ENCODE measurements around the gene COPE. TPM values are rescaled to one million over a fixed set of nuclear protein-coding genes. Genes with fewer than 3 reads are reported as not detected.

COPE gene
- total RNA-seq, 1 experiment from 2014 or later, result 408 TPM

GRCh38 chr19:18897094-18898029 is 21.8 kb downstream of the COPE start:
- no TSS peak for BruUV-seq (replicated peaks)
- H3K9me2 ChIP-seq (replicated peaks; ENCODE audit: low read length), result no peaks in the 10 kb centered on the region
- no peaks in the 10 kb centered on the region for H3K4me1 ChIP-seq (ENCODE audit: insufficient read depth, low read length)
- TF ChIP-seq EZH2phosphoT487 (IDR thresholded peaks at IDR 0.05; ENCODE audit: borderline replicate concordance, low read length), result no peak
- no peak for TF ChIP-seq CTCF (conservative IDR thresholded peaks at IDR 0.05; ENCODE audit: low read depth, low read length)
- no peak for TF ChIP-seq EZH2 (IDR thresholded peaks at IDR 0.05; ENCODE audit: low read length, unreplicated experiment)
- H3K27ac ChIP-seq (ENCODE audit: low read length), result no peak overlapping the region
- no peak overlapping the region for H2AFZ ChIP-seq (ENCODE audit: low read length)
- peaks cover 7% of the 10 kb centered on the region; the same call in 1 of the 2 replicates for H3K36me3 ChIP-seq (ENCODE audit: low read depth, low read length)
- H3F3A ChIP-seq (ENCODE audit: low read length, unreplicated experiment), result no peaks in the 10 kb centered on the region
- H4K20me1 ChIP-seq (ENCODE audit: low read length), result no peaks in the 10 kb centered on the region
- H3K9me3 ChIP-seq (ENCODE audit: low read length), result no peaks in the 10 kb centered on the region
- no peak overlapping the region for H3K9ac ChIP-seq (ENCODE audit: low read length)
- intact Hi-C loops (cut with micrococcal nuclease), result no loop called here
- CTCF ChIA-PET, result no interaction called here
- ATAC-seq (no peak), DNase-seq (no peak)
- H3K27me3 ChIP-seq (ENCODE audit: low read length), result peaks cover 14% of the 10 kb centered on the region; the same call in 1 of the 2 replicates
- no peaks in the 10 kb centered on the region for H3K79me2 ChIP-seq (ENCODE audit: low read length)
- no peak overlapping the region for H3K4me2 ChIP-seq (ENCODE audit: low read length)
- POLR2A ChIA-PET (ENCODE audit: unreplicated experiment), result interaction anchor here (0.5 to 0.6 kb wide), 2 partner anchors 22 to 233 kb away, joined by 3 to 4 read pairs; partner anchors contain the start of gene COPE
- H3K4me3 ChIP-seq (ENCODE audit: low read length), result no peak overlapping the region

GRCh38 chr19:18896421-18896841 is 22.8 kb downstream of the COPE start:
- Histone ChIP-seq H3K27me3 (ENCODE audit: low read length) (peaks cover 14% of the 10 kb centered on the region; the same call in 1 of the 2 replicates), H3K4me1 (ENCODE audit: insufficient read depth, low read length) (no peaks in the 10 kb centered on the region), H4K20me1 (ENCODE audit: low read length) (no peaks in the 10 kb centered on the region), H3F3A (ENCODE audit: low read length, unreplicated experiment) (no peaks in the 10 kb centered on the region), H3K9ac (ENCODE audit: low read length) (no peak overlapping the region), H3K4me3 (ENCODE audit: low read length) (no peak overlapping the region), H3K27ac (ENCODE audit: low read length) (no peak overlapping the region), H3K4me2 (ENCODE audit: low read length) (no peak overlapping the region), H3K9me3 (ENCODE audit: low read length) (no peaks in the 10 kb centered on the region), H3K79me2 (ENCODE audit: low read length) (no peaks in the 10 kb centered on the region), H3K36me3 (ENCODE audit: low read depth, low read length) (peaks cover 3% of the 10 kb centered on the region; the same call in 1 of the 2 replicates), H2AFZ (ENCODE audit: low read length) (no peak overlapping the region), H3K9me2 (replicated peaks; ENCODE audit: low read length) (no peaks in the 10 kb centered on the region)
- no TSS peak for BruUV-seq (replicated peaks)
- ChIA-PET POLR2A (ENCODE audit: unreplicated experiment) (interaction anchor here (0.6 kb wide), 1 partner anchor 23 kb away, joined by 3 read pairs; the partner anchor contains the start of gene COPE), CTCF (no interaction called here)
- DNase-seq, result peak; percentile 26
- TF ChIP-seq EZH2phosphoT487 (IDR thresholded peaks at IDR 0.05; ENCODE audit: borderline replicate concordance, low read length) (no peak), CTCF (conservative IDR thresholded peaks at IDR 0.05; ENCODE audit: low read depth, low read length) (no peak), EZH2 (IDR thresholded peaks at IDR 0.05; ENCODE audit: low read length, unreplicated experiment) (no peak)
- ATAC-seq, result peak; percentile 29
- intact Hi-C loops (cut with micrococcal nuclease), result no loop called here

All from PC-3 (cell line).